Measurements from ENCODE around the gene MDN1.

MDN1 gene

DNA sequence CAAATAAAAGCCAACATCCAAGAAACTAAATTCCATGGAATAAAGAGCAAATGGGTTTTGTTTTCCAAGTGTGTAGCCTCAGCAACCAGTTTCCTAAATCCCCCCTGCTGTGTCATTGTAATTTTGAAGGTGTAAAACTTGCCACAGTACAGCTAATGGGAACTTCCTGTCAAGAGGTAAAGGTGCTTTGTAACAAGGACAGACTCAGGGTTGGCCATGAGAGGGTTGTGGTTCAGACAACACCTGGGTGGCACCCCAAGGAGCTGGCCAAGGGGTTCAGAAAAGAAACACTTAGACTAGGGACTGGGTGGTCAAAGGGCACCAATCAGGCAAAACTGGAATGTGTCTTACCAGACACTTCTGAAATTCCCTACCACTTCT is 128.7 kb downstream of the MDN1 start:
- no peak for DNase-seq (ENCODE audit: low read depth in 2 of 2)

- no peak for DNase-seq (ENCODE audit: low read depth in 2 of 2)
Measured at GRCh38 chr6:89689732-89690131, 129.9 kb downstream of the MDN1 start.

GRCh38 chr6:89688328-89688727 is 131.3 kb downstream of the MDN1 start:
- no peak for DNase-seq (ENCODE audit: low read depth in 2 of 2)

- DNase-seq (ENCODE audit: low read depth in 2 of 2), result no peak
Measured at GRCh38 chr6:89685311-89685710, 134.3 kb downstream of the MDN1 start.

- DNase-seq (ENCODE audit: low read depth in 2 of 2), result no peak
Measured at GRCh38 chr6:89682991-89683390, 136.6 kb downstream of the MDN1 start.

DNA sequence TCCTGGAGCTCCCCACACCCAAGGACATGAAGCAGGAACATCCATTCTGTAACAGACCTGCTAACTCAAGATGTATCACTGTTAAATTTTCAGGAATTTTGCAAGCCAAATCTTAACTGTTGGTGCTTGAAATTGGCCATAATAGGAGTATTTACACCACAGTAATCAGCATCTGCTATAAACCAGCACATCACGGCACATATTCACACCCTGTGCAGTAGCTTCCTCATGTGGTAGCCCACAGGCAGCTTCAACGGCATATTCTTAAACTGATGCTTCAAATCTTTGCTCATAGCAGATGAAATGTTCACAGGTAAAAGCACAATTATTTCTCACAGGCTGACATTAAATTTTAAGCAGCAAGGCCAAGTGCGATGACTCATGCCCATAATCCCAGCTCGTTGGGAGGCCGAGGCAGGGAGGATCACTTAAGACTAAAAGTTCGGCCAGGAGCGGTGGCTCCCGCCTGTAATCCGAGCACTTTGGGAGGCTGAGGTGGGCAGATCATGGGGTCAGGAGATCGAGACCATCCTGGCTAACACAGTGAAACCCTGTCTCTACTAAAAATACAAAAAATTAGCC is 137.5 kb downstream of the MDN1 start:
- DNase-seq (ENCODE audit: low read depth in 2 of 2), result no peak

GRCh38 chr6:89680551-89680950 is 139.0 kb downstream of the MDN1 start:
- DNase-seq (ENCODE audit: low read depth in 2 of 2), result no peak

- DNase-seq (ENCODE audit: low read depth in 2 of 2), result no peak
Measured at GRCh38 chr6:89680150-89680549, 139.4 kb downstream of the MDN1 start.

GRCh38 chr6:89679215-89680120 is 140.1 kb downstream of the MDN1 start:
- no peak for DNase-seq (ENCODE audit: low read depth in 2 of 2)

- no peak for DNase-seq (ENCODE audit: low read depth in 2 of 2)
Measured at GRCh38 chr6:89678531-89678930, 141.1 kb downstream of the MDN1 start.

GRCh38 chr6:89675949-89676748 is 143.4 kb downstream of the MDN1 start:
- DNase-seq (ENCODE audit: low read depth in 2 of 2), result no peak

- no peak for DNase-seq (ENCODE audit: low read depth in 2 of 2)
Measured at GRCh38 chr6:89670935-89671565, 148.5 kb downstream of the MDN1 start.

GRCh38 chr6:89669002-89669401 is 150.6 kb downstream of the MDN1 start:
- no peak for DNase-seq (ENCODE audit: low read depth in 2 of 2)

DNA sequence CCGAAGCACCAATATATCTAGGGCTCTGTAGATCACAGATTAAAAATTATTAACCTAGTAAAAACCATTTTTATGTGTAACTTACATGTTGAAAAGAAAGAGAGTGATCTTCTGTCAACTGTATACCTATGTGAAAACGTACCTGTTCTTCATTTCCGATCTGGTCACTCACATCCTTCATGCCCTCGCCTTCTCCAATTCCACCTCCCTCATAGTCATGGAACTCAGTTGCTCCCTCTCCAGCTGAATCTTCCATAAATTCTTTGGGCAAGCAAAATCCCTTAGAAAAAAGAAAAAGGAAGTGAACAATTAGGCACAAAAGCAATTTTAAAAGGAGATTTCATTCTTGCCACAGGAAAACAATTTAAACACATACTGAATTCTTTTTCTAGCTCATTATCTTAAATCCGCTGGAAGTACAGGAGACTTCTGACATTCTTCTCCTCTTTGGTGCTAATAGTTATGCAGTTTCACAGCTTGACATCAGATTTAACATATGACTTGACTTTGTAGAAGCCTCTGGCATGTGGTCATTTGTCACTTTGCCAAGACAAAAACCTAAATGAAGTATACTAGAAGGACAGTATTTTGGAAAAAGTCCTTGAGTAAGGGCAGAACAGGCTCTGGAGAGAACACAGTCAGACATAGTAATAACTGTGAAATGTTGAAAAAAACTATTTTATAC is 151.6 kb downstream of the MDN1 start:
- no peak for DNase-seq (ENCODE audit: low read depth in 2 of 2)

GRCh38 chr6:89662659-89663223 is 156.9 kb downstream of the MDN1 start:
- DNase-seq (ENCODE audit: low read depth in 2 of 2), result no peak

GRCh38 chr6:89661559-89661958 is 158.0 kb downstream of the MDN1 start:
- no peak for DNase-seq (ENCODE audit: low read depth in 2 of 2)

DNA sequence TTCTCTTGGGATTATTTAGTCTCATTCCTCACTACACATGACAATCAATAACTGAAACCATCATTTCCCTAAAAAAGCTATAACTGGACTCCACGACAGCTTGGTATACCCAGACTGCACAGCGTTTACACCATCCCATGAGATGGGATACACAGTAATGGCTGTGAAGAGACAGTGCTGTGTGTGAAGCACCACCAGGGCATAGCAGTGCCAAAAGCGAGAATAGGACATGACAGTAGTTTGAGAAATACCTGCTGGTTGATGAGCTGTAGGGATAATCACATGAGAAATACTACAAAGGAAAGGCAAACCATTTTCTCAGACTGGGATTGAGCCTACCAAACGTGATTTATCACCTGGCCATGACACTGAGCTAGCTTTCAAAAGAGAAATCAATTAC is 158.6 kb downstream of the MDN1 start:
- no peak for DNase-seq (ENCODE audit: low read depth in 2 of 2)

DNA sequence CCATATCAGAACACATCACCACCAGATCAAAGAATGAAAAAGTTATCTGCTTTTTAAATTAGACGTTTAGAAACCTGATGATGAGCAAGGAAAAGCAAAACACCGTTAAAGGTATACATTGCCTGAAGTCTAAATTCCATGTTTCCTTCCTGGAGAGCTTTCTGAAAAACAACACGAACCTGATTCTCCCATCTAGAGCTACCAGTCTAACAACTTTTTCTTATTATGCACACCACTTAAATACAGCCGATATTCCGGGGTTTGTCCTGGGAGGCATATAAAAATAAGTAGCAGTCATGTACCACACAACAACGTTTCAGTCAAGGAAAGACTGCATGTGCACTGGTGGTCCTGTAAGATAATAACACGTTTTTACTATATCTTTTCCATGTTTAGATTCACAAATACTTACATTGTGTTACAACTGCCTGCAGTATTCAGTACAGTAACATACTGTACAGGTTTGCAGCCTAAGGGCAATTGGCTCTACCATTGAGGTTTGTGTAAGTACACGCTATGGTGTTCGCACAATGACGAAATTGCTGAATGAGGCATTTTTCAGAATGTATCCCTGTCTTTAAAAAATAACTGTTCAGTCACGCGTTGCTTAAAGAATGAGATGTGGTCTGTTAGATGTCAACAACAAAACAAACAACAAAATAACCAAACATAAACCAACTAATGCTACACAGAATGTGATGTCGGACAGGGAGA is 162.0 kb downstream of the MDN1 start:
- DNase-seq (ENCODE audit: low read depth in 2 of 2), result no peak

DNA sequence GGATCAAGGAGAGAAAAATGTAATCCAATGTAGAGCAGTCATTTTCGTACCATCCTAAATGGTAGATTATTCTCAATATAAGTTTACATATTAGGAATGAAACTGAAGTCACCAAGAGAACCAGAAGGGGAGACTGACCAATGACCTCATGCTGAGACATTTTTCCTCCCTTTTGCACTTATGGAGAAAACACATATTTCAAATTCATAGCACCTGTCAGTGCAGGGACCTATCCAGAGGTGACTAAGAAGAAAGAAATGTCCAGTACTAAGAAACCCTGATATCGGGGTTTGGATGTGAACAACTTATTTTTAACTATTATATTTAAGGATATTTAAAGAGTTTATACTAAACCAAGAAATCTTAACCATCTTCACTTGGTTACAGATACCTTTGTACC is 164.5 kb downstream of the MDN1 start:
- DNase-seq (ENCODE audit: low read depth in 2 of 2), result no peak

- DNase-seq (ENCODE audit: low read depth in 2 of 2), result no peak
Measured at GRCh38 chr6:89650579-89650978, 169.0 kb downstream of the MDN1 start.

- DNase-seq (ENCODE audit: low read depth in 2 of 2), result no peak
Measured at GRCh38 chr6:89649682-89650081, 169.9 kb downstream of the MDN1 start.

All from activated CD4-positive, alpha-beta T cell treated with anti-CD3 and anti-CD28 coated beads for 24 hours (primary cell).